Coronary artery (tissue), 2 donors: ENCODE measurements around the gene CCDC187.
"Not testable (repeated sequence)": the region's sequence is repeated elsewhere in the genome, so short reads cannot be mapped to it uniquely, and the experiment has no call there.

Experiments
- DNase-seq: peaks from one replicate; pipeline ENCODE4 v3.0.0-alpha.2; 2017; ENCODE audit warnings: low spot score
- H3K27ac ChIP-seq, 2 donors: fragments of 200-600 bp; sonication (generic); one replicate each; pipeline ENCODE4 v1.5.1; 2016 to 2019
- H3K4me3 ChIP-seq: fragments of 200-600 bp; sonication (generic); 2 replicates; pipeline ENCODE4 v1.5.1; 2016; ENCODE audit warnings: mild to moderate bottlenecking, moderate library complexity
- TF ChIP-seq, protein P1 (sequence below): fragments of 200-600 bp; sonication (generic); IDR thresholded peaks from one replicate; pipeline ENCODE4 v1.5.1; 2019; ENCODE audit warnings: antibody characterized with exemption

The CCDC187 gene

DNA sequence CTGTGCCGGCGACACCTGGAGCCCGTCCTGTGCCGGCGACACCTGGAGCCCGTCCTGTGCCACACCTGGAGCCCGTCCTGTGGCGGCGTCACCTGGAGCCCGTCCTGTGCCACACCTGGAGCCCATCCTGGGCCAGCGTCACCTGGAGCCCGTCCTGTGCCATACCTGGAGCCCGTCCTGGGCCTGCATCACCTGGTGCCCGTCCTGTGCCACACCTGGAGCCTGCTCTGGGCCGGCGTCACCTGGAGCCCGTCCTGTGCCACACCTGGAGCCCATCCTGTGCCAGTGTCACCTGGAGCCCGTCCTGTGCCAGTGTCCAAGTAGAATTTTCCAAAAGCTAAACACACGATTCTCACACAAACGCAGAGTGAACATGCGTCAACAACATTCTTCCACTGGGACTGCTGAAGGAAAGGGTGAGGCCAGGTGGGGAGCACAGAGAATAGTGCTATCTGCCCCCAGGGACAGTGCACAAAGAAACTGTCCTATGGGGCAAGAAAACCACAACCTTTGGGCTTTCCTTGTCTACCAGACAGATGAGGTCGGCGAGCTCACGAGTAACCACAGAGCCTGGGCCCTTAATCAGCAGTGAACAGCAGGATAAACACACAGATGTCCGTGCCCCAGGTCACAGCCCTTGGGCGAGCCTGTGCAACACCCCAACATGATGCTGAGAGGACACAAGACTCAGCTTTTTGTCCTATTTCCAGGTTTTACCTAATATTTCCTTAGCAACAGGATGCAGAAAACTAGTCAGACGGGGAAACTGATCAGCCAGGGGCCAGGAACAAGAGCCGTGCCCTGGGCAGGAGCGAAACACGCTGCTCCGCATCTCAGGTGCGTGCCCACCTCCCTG, 66.2 kb downstream of the CCDC187 start:
- TF ChIP-seq, protein P1, sequence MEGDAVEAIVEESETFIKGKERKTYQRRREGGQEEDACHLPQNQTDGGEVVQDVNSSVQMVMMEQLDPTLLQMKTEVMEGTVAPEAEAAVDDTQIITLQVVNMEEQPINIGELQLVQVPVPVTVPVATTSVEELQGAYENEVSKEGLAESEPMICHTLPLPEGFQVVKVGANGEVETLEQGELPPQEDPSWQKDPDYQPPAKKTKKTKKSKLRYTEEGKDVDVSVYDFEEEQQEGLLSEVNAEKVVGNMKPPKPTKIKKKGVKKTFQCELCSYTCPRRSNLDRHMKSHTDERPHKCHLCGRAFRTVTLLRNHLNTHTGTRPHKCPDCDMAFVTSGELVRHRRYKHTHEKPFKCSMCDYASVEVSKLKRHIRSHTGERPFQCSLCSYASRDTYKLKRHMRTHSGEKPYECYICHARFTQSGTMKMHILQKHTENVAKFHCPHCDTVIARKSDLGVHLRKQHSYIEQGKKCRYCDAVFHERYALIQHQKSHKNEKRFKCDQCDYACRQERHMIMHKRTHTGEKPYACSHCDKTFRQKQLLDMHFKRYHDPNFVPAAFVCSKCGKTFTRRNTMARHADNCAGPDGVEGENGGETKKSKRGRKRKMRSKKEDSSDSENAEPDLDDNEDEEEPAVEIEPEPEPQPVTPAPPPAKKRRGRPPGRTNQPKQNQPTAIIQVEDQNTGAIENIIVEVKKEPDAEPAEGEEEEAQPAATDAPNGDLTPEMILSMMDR, result no peak
- no peak for DNase-seq
- Histone ChIP-seq H3K4me3 (no peak overlapping the region), H3K27ac (no peak overlapping the region)

DNA sequence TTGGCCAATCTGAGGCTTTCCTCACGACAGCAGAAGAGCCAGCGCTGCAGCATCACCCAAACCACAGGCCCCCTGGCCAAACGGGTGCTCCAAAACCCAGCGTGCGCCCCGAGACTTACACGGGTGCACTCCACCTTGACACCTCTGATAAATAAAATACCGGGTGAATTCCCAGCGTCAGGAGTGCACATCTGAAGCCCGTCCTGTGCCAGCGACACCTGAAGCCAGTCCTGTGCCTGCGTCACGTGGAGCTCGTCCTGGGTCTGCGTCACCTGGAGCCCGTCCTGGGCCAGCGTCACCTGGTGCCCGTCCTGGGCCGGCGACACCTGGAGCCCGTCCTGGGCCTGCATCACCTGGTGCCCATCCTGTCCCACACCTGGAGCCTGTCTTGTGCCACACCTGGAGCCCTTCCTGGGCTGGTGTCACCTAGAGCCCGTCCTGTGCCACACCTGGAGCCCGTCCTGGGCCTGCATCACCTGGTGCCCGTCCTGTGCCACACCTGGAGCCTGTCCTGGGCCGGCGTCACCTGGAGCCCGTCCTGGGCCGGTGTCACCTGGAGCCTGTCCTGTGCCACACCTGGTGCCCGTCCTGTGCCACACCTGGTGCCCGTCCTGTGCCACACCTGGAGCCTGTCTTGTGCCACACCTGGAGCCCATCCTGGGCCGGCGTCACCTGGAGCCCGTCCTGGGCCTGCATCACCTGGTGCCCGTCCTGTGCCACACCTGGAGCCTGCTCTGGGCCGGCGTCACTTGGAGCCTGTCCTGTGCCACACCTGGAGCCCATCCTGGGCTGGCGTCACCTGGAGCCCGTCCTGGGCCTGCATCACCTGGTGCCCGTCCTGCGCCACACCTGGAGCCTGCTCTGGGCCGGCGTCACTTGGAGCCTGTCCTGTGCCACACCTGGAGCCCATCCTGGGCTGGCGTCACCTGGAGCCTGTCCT, 67.2 kb downstream of the CCDC187 start:
- H3K4me3 ChIP-seq, H3K27ac ChIP-seq, DNase-seq: not testable (repeated sequence)

DNA sequence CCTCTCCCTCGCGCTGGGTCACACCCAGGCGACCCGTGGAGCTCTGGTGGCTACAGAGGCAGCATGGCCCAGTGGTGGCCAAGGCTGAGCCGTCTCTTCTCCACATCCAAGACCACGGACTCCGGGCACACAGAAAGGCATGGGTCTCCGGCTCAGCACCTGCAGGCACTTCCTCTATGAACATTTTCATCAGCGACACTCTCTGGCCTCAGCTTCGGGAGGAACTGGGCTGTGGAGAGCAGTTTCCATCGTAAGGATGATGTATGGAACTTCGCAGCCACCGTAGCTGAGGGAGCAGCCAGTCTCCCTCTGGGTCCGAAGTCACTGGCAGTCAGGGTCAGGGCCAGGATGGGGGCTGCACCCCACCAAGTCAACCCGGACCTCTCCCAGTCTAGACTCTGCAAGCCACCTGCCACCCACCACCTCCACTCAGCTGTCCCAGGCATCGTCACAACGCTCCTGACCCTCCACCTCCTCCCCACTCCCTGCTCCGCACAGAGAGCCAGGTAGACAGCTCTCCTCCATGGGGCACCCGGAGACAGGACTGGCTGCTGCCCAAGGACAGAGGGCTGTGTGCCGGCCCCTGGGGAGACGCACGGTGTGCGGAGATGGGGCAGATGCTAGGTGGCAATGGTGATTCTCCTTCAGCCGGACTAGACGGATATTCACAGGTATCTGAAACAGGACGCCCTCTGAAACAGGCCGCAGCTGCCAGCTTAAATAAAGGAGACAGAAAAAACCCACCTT, 68.0 kb downstream of the CCDC187 start:
- TF ChIP-seq, protein P1, result no peak
- no peak overlapping the region for H3K4me3 ChIP-seq
- no peak for DNase-seq

DNA sequence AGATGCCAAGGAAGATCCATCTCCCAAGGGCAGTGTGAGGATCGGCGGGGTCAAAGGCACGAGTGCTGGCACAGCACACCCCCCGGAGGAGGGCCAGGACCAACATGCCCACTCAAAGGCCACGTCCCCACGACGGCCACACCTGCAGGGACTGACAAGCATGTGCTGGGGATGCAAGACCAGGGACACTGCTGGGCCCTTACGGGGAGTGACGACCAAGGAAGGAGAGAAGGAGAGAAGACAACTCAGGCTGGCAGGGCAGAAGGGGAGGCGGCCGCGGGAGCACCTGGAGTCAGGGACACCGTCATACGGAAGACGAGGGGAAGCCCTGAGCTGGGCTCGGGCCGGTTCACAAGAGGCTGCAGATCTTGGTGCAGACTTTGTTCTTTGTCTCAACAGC, 68.7 kb downstream of the CCDC187 start:
- Histone ChIP-seq H3K27ac (no peak overlapping the region), H3K4me3 (no peak overlapping the region)
- DNase-seq, result no peak
- TF ChIP-seq, protein P1, result no peak

More for the DNA sequence above, 68.0 kb downstream of the CCDC187 start:
- H3K27ac ChIP-seq, result no peak overlapping the region

DNA sequence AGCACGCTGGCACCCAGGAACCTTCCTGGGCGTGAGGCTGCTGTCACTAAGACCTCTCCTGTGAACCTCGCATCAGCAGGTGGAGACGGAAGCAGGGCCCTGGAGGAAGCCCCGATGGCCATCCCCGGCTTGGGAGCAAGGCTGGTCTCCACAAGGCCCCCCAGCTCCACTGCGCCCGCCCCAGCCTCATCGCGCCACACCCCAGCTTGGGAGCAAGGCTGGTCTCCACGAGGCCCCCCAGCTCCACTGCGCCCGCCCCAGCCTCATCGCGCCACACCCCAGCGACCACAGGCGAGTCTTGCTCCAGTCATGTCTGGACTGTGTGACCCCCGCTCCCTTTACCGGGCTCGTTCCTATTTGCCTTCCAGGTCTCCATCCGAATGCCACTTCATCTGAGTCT, 69.3 kb downstream of the CCDC187 start:
- Histone ChIP-seq H3K4me3 (no peak overlapping the region), H3K27ac (no peak overlapping the region)
- DNase-seq, result no peak
- TF ChIP-seq, protein P1, result no peak

DNA sequence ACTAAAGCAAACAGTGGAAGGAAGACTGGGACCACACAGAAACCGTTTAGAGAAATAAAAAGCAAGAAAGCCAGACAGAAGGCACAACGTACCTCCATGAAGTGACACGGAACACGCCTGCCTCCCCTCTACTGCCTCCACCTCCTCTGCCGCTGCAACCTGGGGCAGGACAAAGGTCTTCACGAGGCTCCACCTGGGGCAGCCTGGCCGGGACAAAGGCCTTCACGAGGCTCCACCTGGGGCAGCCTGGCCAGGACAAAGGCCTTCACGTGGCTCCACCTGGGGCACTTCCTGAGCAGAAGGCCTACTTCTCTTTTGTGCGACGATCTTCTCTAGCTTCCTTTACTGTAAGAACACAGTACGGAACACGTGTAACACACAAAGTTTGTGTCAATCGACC, 70.0 kb downstream of the CCDC187 start:
- no peak for DNase-seq
- no peak overlapping the region for H3K4me3 ChIP-seq
- TF ChIP-seq, protein P1, result no peak
- H3K27ac ChIP-seq, result no peak overlapping the region

DNA sequence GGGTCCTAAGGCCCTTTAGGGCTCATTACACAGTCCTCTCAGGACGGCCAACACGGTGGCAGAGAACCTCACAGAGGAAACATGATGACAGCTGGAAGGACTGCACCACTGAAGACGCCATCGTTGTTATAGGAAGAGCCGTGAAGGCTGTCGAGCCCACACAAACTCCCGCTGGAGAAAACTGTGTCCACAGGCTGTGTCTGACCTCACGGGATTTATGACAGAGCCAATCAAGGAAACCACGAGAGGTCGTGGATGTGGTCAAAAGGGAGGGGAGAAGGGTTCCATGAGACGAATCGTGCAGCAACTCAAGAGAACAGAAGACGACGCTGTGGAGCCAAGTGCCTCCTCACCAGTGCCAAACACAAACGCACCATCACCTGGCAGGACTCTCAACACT, 70.5 kb downstream of the CCDC187 start:
- H3K27ac ChIP-seq, result no peak overlapping the region
- TF ChIP-seq, protein P1, result no peak
- no peak for DNase-seq
- no peak overlapping the region for H3K4me3 ChIP-seq
